GM20000 (cell line): ENCODE data around the gene JMJD6.

Source experiments
- DNase-seq: peaks from one replicate; pipeline ENCODE4 v3.0.0; 2012; ENCODE audit warnings: low spot score
- CTCF ChIP-seq: IDR thresholded peaks from 2 replicates; pipeline ENCODE4 v1.5.1; 2012; ENCODE audit warnings: mild to moderate bottlenecking, control low read depth; ENCODE audit errors: extremely low read depth, missing control alignments

JMJD6 gene

GRCh38 chr17:76697702-76698465, 28.5 kb downstream of the JMJD6 start:
- no peak for DNase-seq
- TF ChIP-seq CTCF, result no peak

- TF ChIP-seq CTCF, result no peak
- peak; percentile 68 for DNase-seq
Measured at GRCh38 chr17:76696763-76697701, 29.4 kb downstream of the JMJD6 start.

- no peak for DNase-seq
Measured at GRCh38 chr17:76695059-76695831, 31.2 kb downstream of the JMJD6 start.

GRCh38 chr17:76691379-76692191, 34.8 kb downstream of the JMJD6 start:
- TF ChIP-seq CTCF, result no peak

More at GRCh38 chr17:76695059-76695831, 31.2 kb downstream of the JMJD6 start:
- TF ChIP-seq CTCF, result no peak

GRCh38 chr17:76690596-76691280, 35.7 kb downstream of the JMJD6 start:
- no peak for DNase-seq
- no peak for TF ChIP-seq CTCF

More at GRCh38 chr17:76691379-76692191, 34.8 kb downstream of the JMJD6 start:
- DNase-seq, result no peak

GRCh38 chr17:76689859-76690258, 36.5 kb downstream of the JMJD6 start:
- TF ChIP-seq CTCF, result no peak
- no peak for DNase-seq
